GM12878 (cell line): ENCODE measurements around the gene ATP2C1. TPM values are rescaled to one million over a fixed set of nuclear protein-coding genes. Genes with fewer than 3 reads are reported as not detected.

ENCODE experiments used
- CBFB ChIP-seq: IDR thresholded peaks from 2 replicates; pipeline ENCODE4 v1.6.1; 2016; ENCODE audit warnings: antibody characterized with exemption, low read depth
- CREM ChIP-seq: IDR thresholded peaks from 2 replicates; pipeline ENCODE4 v1.6.1; 2014; ENCODE audit warnings: antibody characterized with exemption, low read depth
- DPF2 ChIP-seq: fragments of 450-650 bp; IDR thresholded peaks from 2 replicates; pipeline ENCODE4 v1.6.1; 2017; ENCODE audit warnings: mild to moderate bottlenecking
- EED ChIP-seq: sonication (generic); IDR thresholded peaks from 2 replicates; pipeline ENCODE4 v1.6.1; 2016; ENCODE audit warnings: antibody characterized with exemption, low read depth
- FOXM1 ChIP-seq: IDR thresholded peaks from 2 replicates; pipeline ENCODE4 v1.6.1; 2012; ENCODE audit warnings: low read depth, mild to moderate bottlenecking, inconsistent platforms, low read length, moderate library complexity
- HDAC2 ChIP-seq: fragments of 200-600 bp; sonication (generic); IDR thresholded peaks from 2 replicates; pipeline ENCODE4 v1.6.1; 2017
- NRF1 ChIP-seq: conservative IDR thresholded peaks from 2 replicates; pipeline ENCODE4 v1.6.1; 2011; ENCODE audit warnings: mild to moderate bottlenecking, low read depth, low read length, improper control_type of control experiment
- POLR2A ChIP-seq: IDR thresholded peaks from 2 replicates; pipeline ENCODE4 v1.6.1; 2011; ENCODE audit warnings: low read depth, mild to moderate bottlenecking, low read length
- POLR2AphosphoS2 ChIP-seq: IDR thresholded peaks from 2 replicates; pipeline ENCODE4 v1.6.1; 2011; ENCODE audit warnings: low read depth, mild to moderate bottlenecking, low read length, improper control_type of control experiment, moderate library complexity
- POU2F2 ChIP-seq: IDR thresholded peaks from 3 replicates; pipeline ENCODE4 v1.6.1; 2011; ENCODE audit warnings: low read depth, mild to moderate bottlenecking, low read length, borderline replicate concordance
- RB1 ChIP-seq: fragments of 450-650 bp; formaldehyde crosslinking; IDR thresholded peaks from 2 replicates; pipeline ENCODE4 v1.6.1; 2017; ENCODE audit warnings: mild to moderate bottlenecking, borderline replicate concordance
- RCOR1 ChIP-seq: conservative IDR thresholded peaks from 2 replicates; pipeline ENCODE4 v1.6.1; 2012; ENCODE audit warnings: low read depth, low read length, improper control_type of control experiment
- SIN3A ChIP-seq: IDR thresholded peaks from 2 replicates; pipeline ENCODE4 v1.6.1; 2012; ENCODE audit warnings: low read depth, low read length, improper control_type of control experiment
- SMARCA5 ChIP-seq: fragments of 450-650 bp; IDR thresholded peaks from 2 replicates; pipeline ENCODE4 v1.6.1; 2017; ENCODE audit warnings: mild to moderate bottlenecking
- WRNIP1 ChIP-seq: IDR thresholded peaks from 2 replicates; pipeline ENCODE4 v1.6.1; 2011; ENCODE audit warnings: low read depth, low read length, improper control_type of control experiment, borderline replicate concordance
- ZBED1 ChIP-seq: IDR thresholded peaks from 2 replicates; pipeline ENCODE4 v1.6.1; 2016; ENCODE audit warnings: borderline replicate concordance
- ZSCAN29 ChIP-seq: fragments of 450-650 bp; IDR thresholded peaks from 2 replicates; pipeline ENCODE4 v1.6.1; 2017; ENCODE audit warnings: mild to moderate bottlenecking, moderate library complexity
- polyA plus RNA-seq, 11 experiments: library from polyadenylated mRNA; depleted of rRNA in 4 of 11; unstranded in 6 of 11; stranded (reverse) in 5 of 11; fragments of >200 nt; fragmentation: Nextera tagmentation in 4 of 11; fragmentation: Illumina TruSeq in 1 of 11; extraction: Ambion mirVana in 4 of 11; extraction: Trizol in 1 of 11; gene quantifications; 1 replicate in 1 of 11; 2 replicates in 10 of 11; pipeline versions ENCODE4 v1.2.1 to v1.2.3, GENCODE V29; 2011 to 2016; ENCODE audit warnings: inconsistent platforms in 2 of 11, missing spikeins in 2 of 11, low read depth in 1 of 11
- total RNA-seq, 4 experiments: library from RNA; depleted of rRNA in 3 of 4; stranded (reverse); fragments of >200 nt in 3 of 4; fragmentation: Illumina TruSeq in 1 of 4; extraction: Trizol in 1 of 4; gene quantifications; 2 replicates each; pipeline versions ENCODE4 v1.2.1 to v1.2.3, GENCODE V29; 2013 to 2021
- TF ChIP-seq, protein P1 (sequence below): fragments of 450-650 bp; formaldehyde crosslinking; IDR thresholded peaks from 2 replicates; pipeline ENCODE4 v1.4.0; 2020; ENCODE audit warnings: mild to moderate bottlenecking, moderate library complexity
- TF ChIP-seq, protein P2 (sequence below): IDR thresholded peaks from 2 replicates; pipeline ENCODE4 v1.6.1; 2012; ENCODE audit warnings: low read depth, low read length, improper control_type of control experiment
- TF ChIP-seq, protein P3 (sequence below): IDR thresholded peaks from 2 replicates; pipeline ENCODE4 v1.6.1; 2012; ENCODE audit warnings: improper control_type of control experiment, low read depth, low read length; ENCODE audit not compliant: insufficient replicate concordance
- TF ChIP-seq, protein P4 (sequence below): fragments of 450-650 bp; IDR thresholded peaks from 2 replicates; pipeline ENCODE4 v1.6.1; 2017; ENCODE audit warnings: low read depth, mild to moderate bottlenecking, moderate library complexity

Gene ATP2C1
- total and polyA plus RNA-seq, 10 of the 15 experiments (the other 5 are each of a cell fraction or from before 2014, with no cell fraction given): 20.6 to 116 (median 55.1) TPM

DNA sequence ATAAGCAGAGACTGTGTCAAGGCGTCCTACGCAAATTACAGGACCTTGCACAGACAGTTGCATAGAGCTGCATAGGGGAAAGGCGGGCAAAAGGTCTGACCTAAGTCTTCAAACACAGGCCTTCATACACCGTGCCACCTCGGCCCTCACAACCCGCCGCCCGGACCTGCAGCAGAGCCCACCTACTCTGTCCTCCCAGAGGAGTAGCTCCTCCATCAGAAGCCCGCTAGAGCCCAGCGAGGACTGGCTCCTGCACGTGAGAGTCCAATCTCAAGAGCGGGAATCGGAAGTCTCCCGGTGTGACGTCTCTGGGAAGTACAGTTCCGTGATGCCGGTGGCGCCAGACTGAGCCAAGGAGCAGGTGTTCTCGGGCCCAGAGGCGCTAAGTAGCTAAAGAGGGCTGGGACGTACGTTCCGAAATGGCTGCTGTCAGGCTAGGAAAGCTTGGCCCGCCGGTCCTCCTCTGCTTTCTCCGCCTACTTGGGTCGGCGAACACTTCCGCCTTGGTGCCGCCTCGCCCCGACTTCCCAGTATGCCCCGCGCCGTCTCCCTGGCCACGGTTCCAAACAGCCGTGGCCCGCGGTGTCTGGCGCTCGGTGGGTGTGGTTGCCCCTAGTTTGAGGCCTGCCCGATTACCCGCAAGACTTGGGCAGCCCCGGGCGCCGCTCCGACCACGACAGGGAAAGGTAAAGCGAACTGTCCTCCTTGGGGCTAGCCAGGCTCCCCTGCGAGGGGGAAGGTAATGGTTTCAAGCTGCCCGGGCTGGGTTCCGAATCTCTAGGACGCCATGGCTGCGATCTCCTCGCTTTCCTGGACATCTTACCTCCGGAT is 132.7 kb downstream of the ATP2C1 start, which contains the start of the genes ASTE1 and NEK11 (continued):
- peak; percentile 94 for TF ChIP-seq SIN3A
- TF ChIP-seq RB1: peak; percentile 57; the same call in 1 of the 2 replicates
- TF ChIP-seq SMARCA5: no peak
- no peak; the same call in 1 of the 2 replicates for TF ChIP-seq CBFB
- TF ChIP-seq POLR2A: peak; percentile 98
- TF ChIP-seq NRF1: no peak
- TF ChIP-seq, protein P1, sequence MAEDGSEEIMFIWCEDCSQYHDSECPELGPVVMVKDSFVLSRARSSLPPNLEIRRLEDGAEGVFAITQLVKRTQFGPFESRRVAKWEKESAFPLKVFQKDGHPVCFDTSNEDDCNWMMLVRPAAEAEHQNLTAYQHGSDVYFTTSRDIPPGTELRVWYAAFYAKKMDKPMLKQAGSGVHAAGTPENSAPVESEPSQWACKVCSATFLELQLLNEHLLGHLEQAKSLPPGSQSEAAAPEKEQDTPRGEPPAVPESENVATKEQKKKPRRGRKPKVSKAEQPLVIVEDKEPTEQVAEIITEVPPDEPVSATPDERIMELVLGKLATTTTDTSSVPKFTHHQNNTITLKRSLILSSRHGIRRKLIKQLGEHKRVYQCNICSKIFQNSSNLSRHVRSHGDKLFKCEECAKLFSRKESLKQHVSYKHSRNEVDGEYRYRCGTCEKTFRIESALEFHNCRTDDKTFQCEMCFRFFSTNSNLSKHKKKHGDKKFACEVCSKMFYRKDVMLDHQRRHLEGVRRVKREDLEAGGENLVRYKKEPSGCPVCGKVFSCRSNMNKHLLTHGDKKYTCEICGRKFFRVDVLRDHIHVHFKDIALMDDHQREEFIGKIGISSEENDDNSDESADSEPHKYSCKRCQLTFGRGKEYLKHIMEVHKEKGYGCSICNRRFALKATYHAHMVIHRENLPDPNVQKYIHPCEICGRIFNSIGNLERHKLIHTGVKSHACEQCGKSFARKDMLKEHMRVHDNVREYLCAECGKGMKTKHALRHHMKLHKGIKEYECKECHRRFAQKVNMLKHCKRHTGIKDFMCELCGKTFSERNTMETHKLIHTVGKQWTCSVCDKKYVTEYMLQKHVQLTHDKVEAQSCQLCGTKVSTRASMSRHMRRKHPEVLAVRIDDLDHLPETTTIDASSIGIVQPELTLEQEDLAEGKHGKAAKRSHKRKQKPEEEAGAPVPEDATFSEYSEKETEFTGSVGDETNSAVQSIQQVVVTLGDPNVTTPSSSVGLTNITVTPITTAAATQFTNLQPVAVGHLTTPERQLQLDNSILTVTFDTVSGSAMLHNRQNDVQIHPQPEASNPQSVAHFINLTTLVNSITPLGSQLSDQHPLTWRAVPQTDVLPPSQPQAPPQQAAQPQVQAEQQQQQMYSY (CRISPR knock-in tag): no peak
- no peak for TF ChIP-seq ZSCAN29
- TF ChIP-seq RCOR1: 0 out of 2 replicates have a peak, but pooled peaks have one; percentile 48
- TF ChIP-seq HDAC2: no peak
- no peak for TF ChIP-seq ZBED1
- TF ChIP-seq FOXM1: no peak
- TF ChIP-seq DPF2: no peak
- no peak for TF ChIP-seq WRNIP1
- TF ChIP-seq POU2F2: no peak
- TF ChIP-seq, protein P2, sequence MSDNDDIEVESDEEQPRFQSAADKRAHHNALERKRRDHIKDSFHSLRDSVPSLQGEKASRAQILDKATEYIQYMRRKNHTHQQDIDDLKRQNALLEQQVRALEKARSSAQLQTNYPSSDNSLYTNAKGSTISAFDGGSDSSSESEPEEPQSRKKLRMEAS: peak; percentile 51; the same call in 1 of the 2 replicates
- no peak for TF ChIP-seq EED
- TF ChIP-seq, protein P3, sequence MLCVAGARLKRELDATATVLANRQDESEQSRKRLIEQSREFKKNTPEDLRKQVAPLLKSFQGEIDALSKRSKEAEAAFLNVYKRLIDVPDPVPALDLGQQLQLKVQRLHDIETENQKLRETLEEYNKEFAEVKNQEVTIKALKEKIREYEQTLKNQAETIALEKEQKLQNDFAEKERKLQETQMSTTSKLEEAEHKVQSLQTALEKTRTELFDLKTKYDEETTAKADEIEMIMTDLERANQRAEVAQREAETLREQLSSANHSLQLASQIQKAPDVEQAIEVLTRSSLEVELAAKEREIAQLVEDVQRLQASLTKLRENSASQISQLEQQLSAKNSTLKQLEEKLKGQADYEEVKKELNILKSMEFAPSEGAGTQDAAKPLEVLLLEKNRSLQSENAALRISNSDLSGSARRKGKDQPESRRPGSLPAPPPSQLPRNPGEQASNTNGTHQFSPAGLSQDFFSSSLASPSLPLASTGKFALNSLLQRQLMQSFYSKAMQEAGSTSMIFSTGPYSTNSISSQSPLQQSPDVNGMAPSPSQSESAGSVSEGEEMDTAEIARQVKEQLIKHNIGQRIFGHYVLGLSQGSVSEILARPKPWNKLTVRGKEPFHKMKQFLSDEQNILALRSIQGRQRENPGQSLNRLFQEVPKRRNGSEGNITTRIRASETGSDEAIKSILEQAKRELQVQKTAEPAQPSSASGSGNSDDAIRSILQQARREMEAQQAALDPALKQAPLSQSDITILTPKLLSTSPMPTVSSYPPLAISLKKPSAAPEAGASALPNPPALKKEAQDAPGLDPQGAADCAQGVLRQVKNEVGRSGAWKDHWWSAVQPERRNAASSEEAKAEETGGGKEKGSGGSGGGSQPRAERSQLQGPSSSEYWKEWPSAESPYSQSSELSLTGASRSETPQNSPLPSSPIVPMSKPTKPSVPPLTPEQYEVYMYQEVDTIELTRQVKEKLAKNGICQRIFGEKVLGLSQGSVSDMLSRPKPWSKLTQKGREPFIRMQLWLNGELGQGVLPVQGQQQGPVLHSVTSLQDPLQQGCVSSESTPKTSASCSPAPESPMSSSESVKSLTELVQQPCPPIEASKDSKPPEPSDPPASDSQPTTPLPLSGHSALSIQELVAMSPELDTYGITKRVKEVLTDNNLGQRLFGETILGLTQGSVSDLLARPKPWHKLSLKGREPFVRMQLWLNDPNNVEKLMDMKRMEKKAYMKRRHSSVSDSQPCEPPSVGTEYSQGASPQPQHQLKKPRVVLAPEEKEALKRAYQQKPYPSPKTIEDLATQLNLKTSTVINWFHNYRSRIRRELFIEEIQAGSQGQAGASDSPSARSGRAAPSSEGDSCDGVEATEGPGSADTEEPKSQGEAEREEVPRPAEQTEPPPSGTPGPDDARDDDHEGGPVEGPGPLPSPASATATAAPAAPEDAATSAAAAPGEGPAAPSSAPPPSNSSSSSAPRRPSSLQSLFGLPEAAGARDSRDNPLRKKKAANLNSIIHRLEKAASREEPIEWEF: no peak
- TF ChIP-seq POLR2AphosphoS2: peak; percentile 87; the same call in 1 of the 2 replicates
- TF ChIP-seq CREM: peak; percentile 11; the same call in 1 of the 2 replicates
- TF ChIP-seq, protein P4, sequence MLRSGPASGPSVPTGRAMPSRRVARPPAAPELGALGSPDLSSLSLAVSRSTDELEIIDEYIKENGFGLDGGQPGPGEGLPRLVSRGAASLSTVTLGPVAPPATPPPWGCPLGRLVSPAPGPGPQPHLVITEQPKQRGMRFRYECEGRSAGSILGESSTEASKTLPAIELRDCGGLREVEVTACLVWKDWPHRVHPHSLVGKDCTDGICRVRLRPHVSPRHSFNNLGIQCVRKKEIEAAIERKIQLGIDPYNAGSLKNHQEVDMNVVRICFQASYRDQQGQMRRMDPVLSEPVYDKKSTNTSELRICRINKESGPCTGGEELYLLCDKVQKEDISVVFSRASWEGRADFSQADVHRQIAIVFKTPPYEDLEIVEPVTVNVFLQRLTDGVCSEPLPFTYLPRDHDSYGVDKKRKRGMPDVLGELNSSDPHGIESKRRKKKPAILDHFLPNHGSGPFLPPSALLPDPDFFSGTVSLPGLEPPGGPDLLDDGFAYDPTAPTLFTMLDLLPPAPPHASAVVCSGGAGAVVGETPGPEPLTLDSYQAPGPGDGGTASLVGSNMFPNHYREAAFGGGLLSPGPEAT: peak; percentile 83
